Progenitor cell of endocrine pancreas (in vitro differentiated cells): ENCODE measurements around the gene DYSF. TPM values are rescaled to one million over a fixed set of nuclear protein-coding genes. Genes with fewer than 3 reads are reported as not detected.

ENCODE experiments used
- DNase-seq: peaks from one replicate; pipeline ENCODE4 v3.0.0; 2021; ENCODE audit warnings: low spot score; ENCODE audit not compliant: unreplicated experiment
- H3K27ac Mint-ChIP-seq: 2 replicates; pipeline ENCODE4 v1.8.0; 2021; ENCODE audit warnings: mild to moderate bottlenecking, moderate library complexity, mixed read lengths
- H3K27me3 Mint-ChIP-seq: 2 replicates; pipeline ENCODE4 v1.8.0; 2021; ENCODE audit warnings: mixed read lengths
- H3K36me3 Mint-ChIP-seq: 2 replicates; pipeline ENCODE4 v1.8.0; 2022; ENCODE audit warnings: mixed read lengths; ENCODE audit not compliant: insufficient read depth
- H3K4me1 Mint-ChIP-seq: 2 replicates; pipeline ENCODE4 v1.8.0; 2021; ENCODE audit warnings: low read depth, mixed read lengths
- H3K4me3 Mint-ChIP-seq: 2 replicates; pipeline ENCODE4 v1.8.0; 2021; ENCODE audit warnings: low read depth, mild to moderate bottlenecking, moderate library complexity, mixed read lengths
- H3K9me3 Mint-ChIP-seq: 2 replicates; pipeline ENCODE4 v1.8.0; 2021; ENCODE audit warnings: low read depth, mixed read lengths
- CTCF ChIP-seq: fragments of 200-600 bp; sonication (generic); IDR thresholded peaks from one replicate; pipeline ENCODE4 v1.5.0; 2021; ENCODE audit warnings: antibody characterized with exemption, mild to moderate bottlenecking; ENCODE audit not compliant: unreplicated experiment
- total RNA-seq: library from RNA; stranded (reverse); gene quantifications from 2 replicates; pipeline ENCODE4 v1.2.1, GENCODE V29; 2021

The DYSF gene
- total RNA-seq, 1 donor from 2014 or later, result 1.4 TPM

GRCh38 chr2:71665168-71666093 lies 212.1 kb downstream of the DYSF start:
- Mint-ChIP-seq H3K36me3 (no peaks in the 10 kb centered on the region), H3K27ac (no peak overlapping the region), H3K4me3 (no peak overlapping the region), H3K4me1 (no peaks in the 10 kb centered on the region), H3K27me3 (peaks cover 5% of the 10 kb centered on the region), H3K9me3 (no peaks in the 10 kb centered on the region)
- DNase-seq, result no peak
- TF ChIP-seq CTCF, result no peak

- Mint-ChIP-seq H3K4me3 (no peak overlapping the region), H3K27ac (no peak overlapping the region), H3K27me3 (peaks cover 7% of the 10 kb centered on the region), H3K9me3 (no peaks in the 10 kb centered on the region), H3K4me1 (no peaks in the 10 kb centered on the region), H3K36me3 (no peaks in the 10 kb centered on the region)
- no peak for DNase-seq
- no peak for TF ChIP-seq CTCF
Measured at GRCh38 chr2:71666094-71666474, 212.7 kb downstream of the DYSF start.

GRCh38 chr2:71667256-71668182 lies 214.2 kb downstream of the DYSF start:
- DNase-seq, result no peak
- peaks cover 12% of the 10 kb centered on the region for H3K27me3 Mint-ChIP-seq
- H3K9me3 Mint-ChIP-seq, result no peaks in the 10 kb centered on the region
- no peak for TF ChIP-seq CTCF
- no peak overlapping the region for H3K4me3 Mint-ChIP-seq
- H3K27ac Mint-ChIP-seq, result no peak overlapping the region
- no peaks in the 10 kb centered on the region for H3K4me1 Mint-ChIP-seq
- H3K36me3 Mint-ChIP-seq, result no peaks in the 10 kb centered on the region

- no peaks in the 10 kb centered on the region for H3K36me3 Mint-ChIP-seq
- no peaks in the 10 kb centered on the region for H3K9me3 Mint-ChIP-seq
- no peak for TF ChIP-seq CTCF
- H3K27me3 Mint-ChIP-seq, result peaks cover 12% of the 10 kb centered on the region
- H3K27ac Mint-ChIP-seq, result no peak overlapping the region
- no peak overlapping the region for H3K4me3 Mint-ChIP-seq
- no peak for DNase-seq
- no peaks in the 10 kb centered on the region for H3K4me1 Mint-ChIP-seq
Measured at GRCh38 chr2:71668326-71669057, 215.1 kb downstream of the DYSF start.

- TF ChIP-seq CTCF, result no peak
- Mint-ChIP-seq H3K36me3 (no peaks in the 10 kb centered on the region), H3K9me3 (no peaks in the 10 kb centered on the region), H3K27me3 (peaks cover 12% of the 10 kb centered on the region), H3K27ac (no peak overlapping the region), H3K4me1 (no peaks in the 10 kb centered on the region), H3K4me3 (no peak overlapping the region)
- no peak for DNase-seq
Measured at GRCh38 chr2:71669058-71669456, 215.7 kb downstream of the DYSF start.
